ENCODE results near the gene DIS3L2.

DIS3L2 gene

GRCh38 chr2:232195487-232195886 lies 234.0 kb downstream of the DIS3L2 start:
- H3K27me3 ChIP-seq (ENCODE audit: insufficient read depth, low read depth, severe bottlenecking), result no peaks in the 10 kb centered on the region
- TF ChIP-seq CTCF (IDR thresholded peaks at IDR 0.05; ENCODE audit: low read depth, low read length), result no peak
- H3K9me3 ChIP-seq (ENCODE audit: severe bottlenecking), result no peaks in the 10 kb centered on the region
- H3K27ac ChIP-seq, result no peak overlapping the region
- H3K36me3 ChIP-seq, result no peaks in the 10 kb centered on the region
- no peak overlapping the region for H3K4me3 ChIP-seq (ENCODE audit: low read depth, low read length)
- no peak for DNase-seq

- no peak for TF ChIP-seq CTCF (IDR thresholded peaks at IDR 0.05; ENCODE audit: low read depth, low read length)
- H3K27me3 ChIP-seq (ENCODE audit: insufficient read depth, low read depth, severe bottlenecking), result no peaks in the 10 kb centered on the region
- DNase-seq, result no peak
- no peak overlapping the region for H3K4me3 ChIP-seq (ENCODE audit: low read depth, low read length)
- H3K9me3 ChIP-seq (ENCODE audit: severe bottlenecking), result no peaks in the 10 kb centered on the region
- no peaks in the 10 kb centered on the region for H3K36me3 ChIP-seq
- no peak overlapping the region for H3K27ac ChIP-seq
Measured at GRCh38 chr2:232196802-232197201, 235.3 kb downstream of the DIS3L2 start.

- DNase-seq, result no peak
- no peaks in the 10 kb centered on the region for H3K27me3 ChIP-seq (ENCODE audit: insufficient read depth, low read depth, severe bottlenecking)
- H3K4me3 ChIP-seq (ENCODE audit: low read depth, low read length), result no peak overlapping the region
- TF ChIP-seq CTCF (IDR thresholded peaks at IDR 0.05; ENCODE audit: low read depth, low read length), result no peak
- H3K36me3 ChIP-seq, result no peaks in the 10 kb centered on the region
- H3K9me3 ChIP-seq (ENCODE audit: severe bottlenecking), result no peaks in the 10 kb centered on the region
- H3K27ac ChIP-seq, result no peak overlapping the region
Measured at GRCh38 chr2:232200195-232200594, 238.7 kb downstream of the DIS3L2 start.

- DNase-seq, result no peak
- Histone ChIP-seq H3K4me3 (ENCODE audit: low read depth, low read length) (no peak overlapping the region), H3K36me3 (no peaks in the 10 kb centered on the region), H3K9me3 (ENCODE audit: severe bottlenecking) (no peaks in the 10 kb centered on the region), H3K27ac (no peak overlapping the region), H3K27me3 (ENCODE audit: insufficient read depth, low read depth, severe bottlenecking) (no peaks in the 10 kb centered on the region)
- TF ChIP-seq CTCF (IDR thresholded peaks at IDR 0.05; ENCODE audit: low read depth, low read length), result no peak
Measured at GRCh38 chr2:232203166-232203891, 241.8 kb downstream of the DIS3L2 start.

- no peaks in the 10 kb centered on the region for H3K9me3 ChIP-seq (ENCODE audit: severe bottlenecking)
- no peak for DNase-seq
- TF ChIP-seq CTCF (IDR thresholded peaks at IDR 0.05; ENCODE audit: low read depth, low read length), result no peak
- H3K36me3 ChIP-seq, result no peaks in the 10 kb centered on the region
- H3K4me3 ChIP-seq (ENCODE audit: low read depth, low read length), result no peak overlapping the region
- H3K27ac ChIP-seq, result no peak overlapping the region
- no peaks in the 10 kb centered on the region for H3K27me3 ChIP-seq (ENCODE audit: insufficient read depth, low read depth, severe bottlenecking)
Measured at GRCh38 chr2:232203936-232204335, 242.4 kb downstream of the DIS3L2 start.

- H3K36me3 ChIP-seq, result no peaks in the 10 kb centered on the region
- H3K27me3 ChIP-seq (ENCODE audit: insufficient read depth, low read depth, severe bottlenecking), result no peaks in the 10 kb centered on the region
- TF ChIP-seq CTCF (IDR thresholded peaks at IDR 0.05; ENCODE audit: low read depth, low read length), result no peak
- H3K9me3 ChIP-seq (ENCODE audit: severe bottlenecking), result no peaks in the 10 kb centered on the region
- no peak overlapping the region for H3K4me3 ChIP-seq (ENCODE audit: low read depth, low read length)
- H3K27ac ChIP-seq, result no peak overlapping the region
- DNase-seq, result no peak
Measured at GRCh38 chr2:232204457-232204931, 243.0 kb downstream of the DIS3L2 start.

Data from WERI-Rb-1 (cell line).